Dendritic cell treated with granulocyte-macrophage colony-stimulating factor and Interleukin-4, amounts not matched to agents 40 ng/mL and 50 ng/mL, for 4 days (primary cell): ENCODE measurements around the gene ZPBP.

Experiments used
- H3K27ac Mint-ChIP-seq: one replicate; pipeline ENCODE4 v1.8.0; 2022; ENCODE audit warnings: mild to moderate bottlenecking, mixed read lengths
- H3K27me3 Mint-ChIP-seq: one replicate; pipeline ENCODE4 v1.8.0; 2022; ENCODE audit warnings: mild to moderate bottlenecking, mixed read lengths
- H3K36me3 Mint-ChIP-seq: one replicate; pipeline ENCODE4 v1.8.0; 2022; ENCODE audit warnings: low read depth, mixed read lengths
- H3K4me1 Mint-ChIP-seq: one replicate; pipeline ENCODE4 v1.8.0; 2022; ENCODE audit warnings: low read depth, mixed read lengths
- H3K4me3 Mint-ChIP-seq: one replicate; pipeline ENCODE4 v1.8.0; 2022; ENCODE audit warnings: mild to moderate bottlenecking, moderate library complexity, mixed read lengths
- H3K9me3 Mint-ChIP-seq: one replicate; pipeline ENCODE4 v1.8.0; 2022; ENCODE audit warnings: mixed read lengths
- intact Hi-C: fragments of 100-400 bp; cut with micrococcal nuclease; formaldehyde crosslinking; loops from one replicate; pipeline ENCODE4 v1.15.0; 2022

The ZPBP gene

GRCh38 chr7:49976238-49976637 is 116.8 kb downstream of the ZPBP start:
- Mint-ChIP-seq H3K4me3 (no peak overlapping the region), H3K27me3 (no peaks in the 10 kb centered on the region), H3K4me1 (no peaks in the 10 kb centered on the region), H3K9me3 (no peaks in the 10 kb centered on the region), H3K36me3 (no peaks in the 10 kb centered on the region), H3K27ac (no peak overlapping the region)
- intact Hi-C loops: no loop called here

- intact Hi-C loops: no loop called here
- Mint-ChIP-seq H3K4me1 (no peaks in the 10 kb centered on the region), H3K4me3 (no peak overlapping the region), H3K9me3 (no peaks in the 10 kb centered on the region), H3K27me3 (no peaks in the 10 kb centered on the region), H3K27ac (no peak overlapping the region), H3K36me3 (no peaks in the 10 kb centered on the region)
These were observed 119.0 kb downstream of the ZPBP start for GRCh38 chr7:49974035-49974434.

GRCh38 chr7:49937608-49938007 is 155.4 kb downstream of the ZPBP start:
- Mint-ChIP-seq H3K9me3 (peaks cover 6% of the 10 kb centered on the region), H3K4me3 (no peak overlapping the region), H3K36me3 (no peaks in the 10 kb centered on the region), H3K27me3 (no peaks in the 10 kb centered on the region), H3K4me1 (no peaks in the 10 kb centered on the region), H3K27ac (no peak overlapping the region)
- intact Hi-C loops: no loop called here

DNA sequence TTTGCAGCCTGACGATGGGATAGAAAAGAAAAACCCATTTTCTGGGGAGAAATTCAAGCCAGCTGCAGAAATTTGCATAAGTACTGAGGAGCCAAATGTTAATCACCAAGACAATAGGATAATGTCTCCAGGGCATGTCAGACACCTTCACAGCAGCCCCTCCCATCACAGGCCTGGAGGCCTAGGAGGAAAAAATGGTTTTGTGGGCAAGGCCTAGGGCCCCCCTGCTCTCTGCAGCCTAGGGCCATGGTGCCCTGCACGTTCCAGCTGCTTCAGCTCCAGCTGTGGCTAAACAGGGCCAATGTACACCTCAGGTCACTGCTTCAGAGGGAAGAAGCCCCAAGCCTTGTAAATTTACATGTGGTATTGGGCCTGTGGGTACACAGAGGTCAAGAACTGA is 161.4 kb downstream of the ZPBP start:
- H3K9me3 Mint-ChIP-seq: peaks cover 38% of the 10 kb centered on the region
- no peak overlapping the region for H3K27ac Mint-ChIP-seq
- no peak overlapping the region for H3K4me3 Mint-ChIP-seq
- no peaks in the 10 kb centered on the region for H3K36me3 Mint-ChIP-seq
- no peaks in the 10 kb centered on the region for H3K4me1 Mint-ChIP-seq
- H3K27me3 Mint-ChIP-seq: no peaks in the 10 kb centered on the region
- intact Hi-C loops: no loop called here

GRCh38 chr7:49928787-49929186 is 164.3 kb downstream of the ZPBP start:
- peaks cover 38% of the 10 kb centered on the region for H3K9me3 Mint-ChIP-seq
- no peaks in the 10 kb centered on the region for H3K27me3 Mint-ChIP-seq
- intact Hi-C loops: no loop called here
- H3K4me1 Mint-ChIP-seq: no peaks in the 10 kb centered on the region
- no peak overlapping the region for H3K4me3 Mint-ChIP-seq
- no peak overlapping the region for H3K27ac Mint-ChIP-seq
- no peaks in the 10 kb centered on the region for H3K36me3 Mint-ChIP-seq

- no peaks in the 10 kb centered on the region for H3K4me1 Mint-ChIP-seq
- no peak overlapping the region for H3K27ac Mint-ChIP-seq
- no peak overlapping the region for H3K4me3 Mint-ChIP-seq
- H3K27me3 Mint-ChIP-seq: no peaks in the 10 kb centered on the region
- peaks cover 32% of the 10 kb centered on the region for H3K9me3 Mint-ChIP-seq
- intact Hi-C loops: no loop called here
- no peaks in the 10 kb centered on the region for H3K36me3 Mint-ChIP-seq
These were observed 165.4 kb downstream of the ZPBP start for GRCh38 chr7:49927631-49928030.

DNA sequence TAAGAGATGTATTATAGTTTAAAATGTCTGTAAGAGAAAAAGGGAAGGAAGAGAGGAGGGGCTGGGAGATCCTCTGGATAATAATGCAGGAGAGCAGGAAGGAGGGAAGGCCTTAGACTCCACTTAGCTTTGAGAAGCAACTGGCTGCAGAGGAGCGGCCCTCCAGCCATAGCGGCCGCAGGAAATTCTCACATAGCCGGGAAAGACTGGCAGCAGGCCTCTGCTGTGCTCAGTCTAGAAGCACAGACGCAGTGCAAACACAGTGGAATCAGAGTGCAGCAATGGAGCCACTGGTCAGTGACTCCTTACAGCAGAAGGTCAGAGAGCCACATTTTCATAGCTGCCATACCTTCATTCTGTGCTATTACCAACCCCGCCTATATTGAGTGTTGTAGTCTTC is 166.3 kb downstream of the ZPBP start:
- Mint-ChIP-seq H3K4me3 (no peak overlapping the region), H3K4me1 (no peaks in the 10 kb centered on the region), H3K27ac (no peak overlapping the region), H3K9me3 (peaks cover 23% of the 10 kb centered on the region), H3K27me3 (no peaks in the 10 kb centered on the region), H3K36me3 (no peaks in the 10 kb centered on the region)
- intact Hi-C loops: no loop called here

- no peak overlapping the region for H3K4me3 Mint-ChIP-seq
- H3K4me1 Mint-ChIP-seq: no peaks in the 10 kb centered on the region
- no peak overlapping the region for H3K27ac Mint-ChIP-seq
- no peaks in the 10 kb centered on the region for H3K27me3 Mint-ChIP-seq
- intact Hi-C loops: no loop called here
- no peaks in the 10 kb centered on the region for H3K9me3 Mint-ChIP-seq
- no peaks in the 10 kb centered on the region for H3K36me3 Mint-ChIP-seq
These were observed 181.1 kb downstream of the ZPBP start for GRCh38 chr7:49911909-49912308.

GRCh38 chr7:49894543-49894942 is 198.5 kb downstream of the ZPBP start:
- H3K9me3 Mint-ChIP-seq: no peaks in the 10 kb centered on the region
- H3K27ac Mint-ChIP-seq: no peak overlapping the region
- H3K36me3 Mint-ChIP-seq: no peaks in the 10 kb centered on the region
- H3K4me1 Mint-ChIP-seq: no peaks in the 10 kb centered on the region
- intact Hi-C loops: no loop called here
- H3K4me3 Mint-ChIP-seq: no peak overlapping the region
- no peaks in the 10 kb centered on the region for H3K27me3 Mint-ChIP-seq

- Mint-ChIP-seq H3K4me1 (no peaks in the 10 kb centered on the region), H3K27me3 (no peaks in the 10 kb centered on the region), H3K36me3 (no peaks in the 10 kb centered on the region), H3K9me3 (no peaks in the 10 kb centered on the region), H3K4me3 (no peak overlapping the region), H3K27ac (no peak overlapping the region)
- intact Hi-C loops: no loop called here
These were observed 199.9 kb downstream of the ZPBP start for GRCh38 chr7:49893131-49893530.

- intact Hi-C loops: no loop called here
- H3K4me1 Mint-ChIP-seq: no peaks in the 10 kb centered on the region
- no peaks in the 10 kb centered on the region for H3K9me3 Mint-ChIP-seq
- H3K4me3 Mint-ChIP-seq: no peak overlapping the region
- H3K27ac Mint-ChIP-seq: no peak overlapping the region
- H3K27me3 Mint-ChIP-seq: no peaks in the 10 kb centered on the region
- H3K36me3 Mint-ChIP-seq: no peaks in the 10 kb centered on the region
These were observed 200.6 kb downstream of the ZPBP start for GRCh38 chr7:49892481-49892880.
